HEK293 (cell line): ENCODE results near the gene RPS17.
A peak's percentile ranks its signal among the peaks of the same experiment; 100 is the strongest.

Experiments
- CTCF ChIA-PET: fragments of 350-600 bp; formaldehyde crosslinking; extraction: SDS; loops from one replicate; lab custom pipeline; 2021; ENCODE audit warnings: antibody characterized with exemption; lab: Yijun Ruan, JAX
- POLR2A ChIA-PET: fragments of 300-600 bp; formaldehyde crosslinking; extraction: SDS; loops from one replicate; lab custom pipeline; 2020; ENCODE audit warnings: antibody characterized with exemption, inconsistent platforms; lab: Yijun Ruan, JAX
- H3K27ac ChIP-seq: fragments of 200-500 bp; sonication (Bioruptor generic); 2 replicates; pipeline ENCODE4 v1.5.1; 2014; ENCODE audit warnings: low read depth, low read length, control low read depth, inconsistent platforms; ENCODE audit errors: extremely low read depth
- H3K36me3 ChIP-seq, 2 experiments: fragments of 200-500 bp in 1 of 2; sonication (Bioruptor generic) in 1 of 2; 1 replicate in 1 of 2; 2 replicates in 1 of 2; pipeline ENCODE4 v1.5.1; 2014 to 2017; ENCODE audit warnings: inconsistent platforms in 2 of 2, low read length in 2 of 2; ENCODE audit not compliant: control insufficient read depth in 2 of 2, insufficient read depth in 1 of 2
- H3K4me1 ChIP-seq: fragments of 200-500 bp; sonication (Bioruptor generic); 2 replicates; pipeline ENCODE4 v1.5.1; 2014; ENCODE audit warnings: mild to moderate bottlenecking, low read length, inconsistent platforms; ENCODE audit not compliant: control insufficient read depth, insufficient read depth
- H3K4me3 ChIP-seq: 2 replicates; pipeline ENCODE4 v1.5.1; 2011; ENCODE audit warnings: low read depth, mild to moderate bottlenecking, control low read depth, low read length, moderate library complexity
- H3K9me3 ChIP-seq: fragments of 200-500 bp; sonication (Bioruptor generic); 2 replicates; pipeline ENCODE4 v1.5.1; 2014; ENCODE audit warnings: low read depth, low read length, inconsistent platforms; ENCODE audit not compliant: control insufficient read depth, insufficient read depth
- FEZF1 ChIP-seq: fragments of 450-650 bp; formaldehyde crosslinking; IDR thresholded peaks from 2 replicates; pipeline ENCODE4 v1.5.1; 2016; ENCODE audit warnings: missing biosample characterization, missing genetic modification characterization
- GFI1B ChIP-seq: fragments of 450-650 bp; formaldehyde crosslinking; IDR thresholded peaks from 2 replicates; pipeline ENCODE4 v1.5.1; 2016; ENCODE audit warnings: missing biosample characterization, missing genetic modification characterization
- IKZF3 ChIP-seq: fragments of 450-650 bp; IDR thresholded peaks from 2 replicates; pipeline ENCODE4 v1.5.0; 2018; ENCODE audit warnings: missing biosample characterization, mild to moderate bottlenecking, missing genetic modification characterization, moderate library complexity
- KLF1 ChIP-seq: fragments of 450-650 bp; formaldehyde crosslinking; IDR thresholded peaks from 2 replicates; pipeline ENCODE4 v1.5.1; 2016; ENCODE audit warnings: missing biosample characterization, missing genetic modification characterization
- KLF8 ChIP-seq: fragments of 450-650 bp; formaldehyde crosslinking; IDR thresholded peaks from 2 replicates; pipeline ENCODE4 v1.5.1; 2016; ENCODE audit warnings: missing biosample characterization, missing genetic modification characterization
- ZNF138 ChIP-seq: fragments of 450-650 bp; formaldehyde crosslinking; IDR thresholded peaks from 2 replicates; pipeline ENCODE4 v1.5.1; 2016; ENCODE audit warnings: missing biosample characterization, missing genetic modification characterization, borderline replicate concordance
- ZNF155 ChIP-seq: fragments of 450-650 bp; formaldehyde crosslinking; IDR thresholded peaks from 2 replicates; pipeline ENCODE4 v1.5.1; 2016; ENCODE audit warnings: missing biosample characterization, missing genetic modification characterization
- ZNF16 ChIP-seq: fragments of 450-650 bp; formaldehyde crosslinking; IDR thresholded peaks from 2 replicates; pipeline ENCODE4 v1.5.1; 2016; ENCODE audit warnings: low read depth, missing biosample characterization, missing genetic modification characterization
- ZNF398 ChIP-seq: fragments of 450-650 bp; formaldehyde crosslinking; IDR thresholded peaks from 2 replicates; pipeline ENCODE4 v1.5.1; 2017; ENCODE audit warnings: missing biosample characterization, missing genetic modification characterization
- ZNF404 ChIP-seq: fragments of 450-650 bp; formaldehyde crosslinking; IDR thresholded peaks from 2 replicates; pipeline ENCODE4 v1.5.1; 2017; ENCODE audit warnings: missing biosample characterization, missing genetic modification characterization
- ZNF514 ChIP-seq: fragments of 450-650 bp; formaldehyde crosslinking; IDR thresholded peaks from 2 replicates; pipeline ENCODE4 v1.5.1; 2016; ENCODE audit warnings: missing biosample characterization, missing genetic modification characterization
- ZNF530 ChIP-seq: fragments of 450-650 bp; formaldehyde crosslinking; IDR thresholded peaks from 2 replicates; pipeline ENCODE4 v1.5.1; 2016; ENCODE audit warnings: low read depth, missing biosample characterization, missing genetic modification characterization
- ZNF596 ChIP-seq: fragments of 450-650 bp; IDR thresholded peaks from 2 replicates; pipeline ENCODE4 v1.5.0; 2018; ENCODE audit warnings: missing biosample characterization, mild to moderate bottlenecking, missing genetic modification characterization, moderate library complexity
- ZNF660 ChIP-seq: fragments of 450-650 bp; IDR thresholded peaks from 2 replicates; pipeline ENCODE4 v1.5.1; 2018; ENCODE audit warnings: missing biosample characterization, mild to moderate bottlenecking, missing genetic modification characterization
- TF ChIP-seq, protein P1 (sequence below): fragments of 450-650 bp; formaldehyde crosslinking; conservative IDR thresholded peaks from 2 replicates; pipeline ENCODE4 v1.5.1; 2016; ENCODE audit warnings: low read depth, missing biosample characterization, missing genetic modification characterization
- TF ChIP-seq, protein P2 (sequence below): fragments of 450-650 bp; formaldehyde crosslinking; IDR thresholded peaks from 2 replicates; pipeline ENCODE4 v1.5.1; 2017; ENCODE audit warnings: missing biosample characterization, missing genetic modification characterization

The RPS17 gene

GRCh38 chr15:82558502-82558901, 18.2 kb upstream of the RPS17 start:
- ChIA-PET CTCF (interaction anchor here (0.6 to 3.7 kb wide), 4 partner anchors 15 to 28 kb away, joined by 3 to 12 read pairs (median 4); no protein-coding TSS in a partner anchor), POLR2A (no interaction called here)
- no peaks in the 10 kb centered on the region for H3K9me3 ChIP-seq
- no peak overlapping the region for H3K27ac ChIP-seq
- TF ChIP-seq ZNF660 (tag by site-specific recombination) (0 out of 2 replicates have a peak, but pooled peaks have one; percentile 62), FEZF1 (tag by site-specific recombination) (no peak)
- H3K4me3 ChIP-seq, result no peak overlapping the region
- no peaks in the 10 kb centered on the region for H3K4me1 ChIP-seq
- H3K36me3 ChIP-seq, result peaks cover 0 to 7% of the 10 kb centered on the region in 2 experiments; a peak in 1 of 3 replicates

- ChIA-PET CTCF (interaction anchor here (3.7 kb wide), 1 partner anchor 26 kb away, joined by 12 read pairs; no protein-coding TSS in a partner anchor), POLR2A (interaction anchor here (0.6 kb wide), 1 partner anchor 150 kb away, joined by 4 read pairs; no protein-coding TSS in a partner anchor)
- TF ChIP-seq GFI1B (no peak), ZNF155 (tag by site-specific recombination) (no peak), ZNF404 (tag by site-specific recombination) (no peak), IKZF3 (tag by site-specific recombination) (no peak), KLF8 (tag by site-specific recombination) (no peak)
- H3K9me3 ChIP-seq, result no peaks in the 10 kb centered on the region
- no peaks in the 10 kb centered on the region for H3K4me1 ChIP-seq
- no peak overlapping the region for H3K4me3 ChIP-seq
- H3K27ac ChIP-seq, result no peak overlapping the region
- H3K36me3 ChIP-seq, result peaks cover 0 to 13% of the 10 kb centered on the region in 2 experiments; a peak in 1 of 3 replicates
Observed at GRCh38 chr15:82556315-82557035, 16.2 kb upstream of the RPS17 start.

- TF ChIP-seq, protein P1, sequence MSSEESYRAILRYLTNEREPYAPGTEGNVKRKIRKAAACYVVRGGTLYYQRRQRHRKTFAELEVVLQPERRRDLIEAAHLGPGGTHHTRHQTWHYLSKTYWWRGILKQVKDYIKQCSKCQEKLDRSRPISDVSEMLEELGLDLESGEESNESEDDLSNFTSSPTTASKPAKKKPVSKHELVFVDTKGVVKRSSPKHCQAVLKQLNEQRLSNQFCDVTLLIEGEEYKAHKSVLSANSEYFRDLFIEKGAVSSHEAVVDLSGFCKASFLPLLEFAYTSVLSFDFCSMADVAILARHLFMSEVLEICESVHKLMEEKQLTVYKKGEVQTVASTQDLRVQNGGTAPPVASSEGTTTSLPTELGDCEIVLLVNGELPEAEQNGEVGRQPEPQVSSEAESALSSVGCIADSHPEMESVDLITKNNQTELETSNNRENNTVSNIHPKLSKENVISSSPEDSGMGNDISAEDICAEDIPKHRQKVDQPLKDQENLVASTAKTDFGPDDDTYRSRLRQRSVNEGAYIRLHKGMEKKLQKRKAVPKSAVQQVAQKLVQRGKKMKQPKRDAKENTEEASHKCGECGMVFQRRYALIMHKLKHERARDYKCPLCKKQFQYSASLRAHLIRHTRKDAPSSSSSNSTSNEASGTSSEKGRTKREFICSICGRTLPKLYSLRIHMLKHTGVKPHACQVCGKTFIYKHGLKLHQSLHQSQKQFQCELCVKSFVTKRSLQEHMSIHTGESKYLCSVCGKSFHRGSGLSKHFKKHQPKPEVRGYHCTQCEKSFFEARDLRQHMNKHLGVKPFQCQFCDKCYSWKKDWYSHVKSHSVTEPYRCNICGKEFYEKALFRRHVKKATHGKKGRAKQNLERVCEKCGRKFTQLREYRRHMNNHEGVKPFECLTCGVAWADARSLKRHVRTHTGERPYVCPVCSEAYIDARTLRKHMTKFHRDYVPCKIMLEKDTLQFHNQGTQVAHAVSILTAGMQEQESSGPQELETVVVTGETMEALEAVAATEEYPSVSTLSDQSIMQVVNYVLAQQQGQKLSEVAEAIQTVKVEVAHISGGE (tag by site-specific recombination), result no peak
- no peak for TF ChIP-seq ZNF138 (tag by site-specific recombination)
- no peak for TF ChIP-seq ZNF530
- TF ChIP-seq ZNF16 (tag by site-specific recombination), result no peak
- no peak for TF ChIP-seq ZNF404 (tag by site-specific recombination)
- no peak for TF ChIP-seq KLF1 (tag by site-specific recombination)
- TF ChIP-seq, protein P2, sequence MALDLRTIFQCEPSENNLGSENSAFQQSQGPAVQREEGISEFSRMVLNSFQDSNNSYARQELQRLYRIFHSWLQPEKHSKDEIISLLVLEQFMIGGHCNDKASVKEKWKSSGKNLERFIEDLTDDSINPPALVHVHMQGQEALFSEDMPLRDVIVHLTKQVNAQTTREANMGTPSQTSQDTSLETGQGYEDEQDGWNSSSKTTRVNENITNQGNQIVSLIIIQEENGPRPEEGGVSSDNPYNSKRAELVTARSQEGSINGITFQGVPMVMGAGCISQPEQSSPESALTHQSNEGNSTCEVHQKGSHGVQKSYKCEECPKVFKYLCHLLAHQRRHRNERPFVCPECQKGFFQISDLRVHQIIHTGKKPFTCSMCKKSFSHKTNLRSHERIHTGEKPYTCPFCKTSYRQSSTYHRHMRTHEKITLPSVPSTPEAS (tag by site-specific recombination), result no peak
- TF ChIP-seq ZNF514 (tag by site-specific recombination), result no peak
- no peak for TF ChIP-seq ZNF398
- TF ChIP-seq ZNF596, result no peak
- CTCF ChIA-PET, result no interaction called here
- POLR2A ChIA-PET, result no interaction called here
- Histone ChIP-seq H3K4me3 (no peak overlapping the region), H3K36me3 (peaks cover 0 to 16% of the 10 kb centered on the region in 2 experiments; a peak in 1 of 3 replicates), H3K9me3 (no peaks in the 10 kb centered on the region), H3K27ac (no peak overlapping the region), H3K4me1 (no peaks in the 10 kb centered on the region)
Observed at GRCh38 chr15:82554849-82555248, 14.6 kb upstream of the RPS17 start.
